Esophagus muscularis mucosa (tissue), 4 donors: ENCODE results near the gene ATP11C. TPM values are rescaled to one million over a fixed set of nuclear protein-coding genes. Genes with fewer than 3 reads are reported as not detected.

Experiments used
- DNase-seq: peaks from one replicate; pipeline ENCODE4 v3.0.0-alpha.2; 2017; ENCODE audit errors: extremely low spot score
- H3K27ac ChIP-seq, 4 donors: fragments of 200-600 bp; sonication (generic); replicated peaks in 1 of 4; 1 replicate in 3 of 4; 2 replicates in 1 of 4; pipeline ENCODE4 v1.5.1; 2016 to 2019; ENCODE audit warnings: mild to moderate bottlenecking in 1 of 4
- H3K27me3 ChIP-seq, 4 donors: fragments of 200-600 bp; sonication (generic); one replicate each; pipeline versions ENCODE4 v1.5.1 to v1.6.0; 2016 to 2019
- H3K36me3 ChIP-seq, 4 donors: fragments of 200-600 bp; sonication (generic); one replicate each; pipeline ENCODE4 v1.5.1; 2016 to 2019
- H3K4me1 ChIP-seq, 4 donors: fragments of 200-600 bp; sonication (generic); one replicate each; pipeline ENCODE4 v1.5.1; 2016 to 2019
- H3K4me3 ChIP-seq, 4 donors: fragments of 200-600 bp; sonication (generic); 1 replicate in 2 of 4; 2 replicates in 2 of 4; pipeline ENCODE4 v1.5.1; 2016 to 2019; ENCODE audit warnings: mild to moderate bottlenecking in 4 of 4, moderate library complexity in 1 of 4
- H3K9me3 ChIP-seq, 4 donors: fragments of 200-600 bp; sonication (generic); 1 replicate in 3 of 4; 2 replicates in 1 of 4; pipeline ENCODE4 v1.5.1; 2016 to 2019
- EP300 ChIP-seq: sonication (generic); formaldehyde crosslinking; IDR thresholded peaks from one replicate; pipeline ENCODE4 v1.6.1; 2017; ENCODE audit warnings: antibody characterized with exemption
- POLR2A ChIP-seq: fragments of 450-650 bp; IDR thresholded peaks from one replicate; pipeline ENCODE4 v1.6.1; 2017; ENCODE audit warnings: antibody characterized with exemption, moderate library complexity, mild to moderate bottlenecking, low read depth
- POLR2AphosphoS5 ChIP-seq, 2 donors: sonication (generic); formaldehyde crosslinking; IDR thresholded peaks; one replicate each; pipeline ENCODE4 v1.6.1; 2017; ENCODE audit warnings: antibody characterized with exemption in 2 of 2
- WGBS: methylation state at CpG from one replicate; pipeline ENCODE4 v1.1.5; 2018; 5-methylcytosine and 5-hydroxymethylcytosine counted together
- intact Hi-C: fragments of 100-400 bp; cut with DNase I; formaldehyde crosslinking; loops from one replicate; pipeline ENCODE4 v1.15.1; 2023
- total RNA-seq, 4 donors: library from RNA; depleted of rRNA; stranded (reverse); fragments of >200 nt; gene quantifications; one replicate each; pipeline versions ENCODE4 v1.1.0 to v1.2.1, GENCODE V29; 2016
- TF ChIP-seq, protein P1 (sequence below), 3 experiments: fragments of 200-600 bp in 2 of 3; fragments of 450-650 bp in 1 of 3; sonication (generic) in 2 of 3; IDR thresholded peaks; one replicate each; pipeline ENCODE4 v1.5.1; 2017 to 2019; ENCODE audit warnings: antibody characterized with exemption in 3 of 3, mild to moderate bottlenecking in 2 of 3, moderate library complexity in 1 of 3

ATP11C gene
- total RNA-seq, 4 donors from 2014 or later: 17.9 to 29.2 (median 22.4) TPM

DNA sequence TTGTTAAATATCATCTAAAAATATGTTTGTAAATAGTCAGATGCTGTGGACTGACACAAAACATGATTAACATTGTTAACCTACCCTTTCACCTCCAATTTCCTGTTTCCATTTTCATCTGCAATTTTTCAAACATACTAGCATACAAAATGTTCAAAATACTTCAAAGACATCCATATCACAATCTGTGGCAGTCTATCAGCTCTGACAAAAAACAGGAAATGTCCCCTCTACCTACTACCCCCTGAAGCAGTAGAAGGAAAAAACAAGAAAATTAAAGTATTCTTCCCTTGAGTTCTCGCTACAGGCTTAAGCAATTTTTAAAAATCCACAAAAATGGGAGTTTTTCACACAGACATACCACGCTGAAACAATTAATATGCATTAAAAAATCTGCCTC, 116.6 kb downstream of the ATP11C start:
- Histone ChIP-seq H3K4me3 (no peak overlapping the region), H3K9me3 (no peaks in the 10 kb centered on the region), H3K36me3 (peaks cover 0 to 12% (median 0%) of the 10 kb centered on the region in 4 donors), H3K27ac (no peak overlapping the region), H3K27me3 (no peaks in the 10 kb centered on the region), H3K4me1 (no peaks in the 10 kb centered on the region)
- no peak for TF ChIP-seq EP300
- TF ChIP-seq, protein P1, sequence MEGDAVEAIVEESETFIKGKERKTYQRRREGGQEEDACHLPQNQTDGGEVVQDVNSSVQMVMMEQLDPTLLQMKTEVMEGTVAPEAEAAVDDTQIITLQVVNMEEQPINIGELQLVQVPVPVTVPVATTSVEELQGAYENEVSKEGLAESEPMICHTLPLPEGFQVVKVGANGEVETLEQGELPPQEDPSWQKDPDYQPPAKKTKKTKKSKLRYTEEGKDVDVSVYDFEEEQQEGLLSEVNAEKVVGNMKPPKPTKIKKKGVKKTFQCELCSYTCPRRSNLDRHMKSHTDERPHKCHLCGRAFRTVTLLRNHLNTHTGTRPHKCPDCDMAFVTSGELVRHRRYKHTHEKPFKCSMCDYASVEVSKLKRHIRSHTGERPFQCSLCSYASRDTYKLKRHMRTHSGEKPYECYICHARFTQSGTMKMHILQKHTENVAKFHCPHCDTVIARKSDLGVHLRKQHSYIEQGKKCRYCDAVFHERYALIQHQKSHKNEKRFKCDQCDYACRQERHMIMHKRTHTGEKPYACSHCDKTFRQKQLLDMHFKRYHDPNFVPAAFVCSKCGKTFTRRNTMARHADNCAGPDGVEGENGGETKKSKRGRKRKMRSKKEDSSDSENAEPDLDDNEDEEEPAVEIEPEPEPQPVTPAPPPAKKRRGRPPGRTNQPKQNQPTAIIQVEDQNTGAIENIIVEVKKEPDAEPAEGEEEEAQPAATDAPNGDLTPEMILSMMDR (IDR thresholded peaks at IDR 0.05): no peak
- TF ChIP-seq POLR2AphosphoS5 (IDR thresholded peaks at IDR 0.05): no peak
- TF ChIP-seq POLR2A: no peak
- DNase-seq: no peak
- intact Hi-C loops: no loop called here
- 69% methylated on average over 2 of the region's 2 CpGs for WGBS

DNA sequence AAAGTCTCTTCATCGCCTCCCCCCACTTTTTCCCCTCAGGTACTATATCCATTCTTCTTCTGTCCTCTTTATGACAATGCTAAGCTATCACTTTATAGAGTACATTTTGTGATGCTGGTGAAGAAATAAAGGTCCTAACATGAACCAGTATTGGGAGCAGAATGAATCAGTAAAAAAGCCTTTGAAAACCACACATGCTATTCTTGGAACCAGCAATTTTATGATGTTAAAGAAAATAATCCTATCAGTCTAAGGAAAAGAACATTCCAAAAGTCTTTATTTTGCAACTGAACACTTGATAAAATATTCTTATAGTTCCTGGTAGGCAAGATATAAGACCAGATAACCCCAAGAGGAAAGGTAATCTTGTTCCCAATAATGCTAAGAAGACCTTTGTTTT, 117.1 kb downstream of the ATP11C start:
- intact Hi-C loops: no loop called here
- Histone ChIP-seq H3K4me3 (no peak overlapping the region), H3K27ac (no peak overlapping the region), H3K27me3 (no peaks in the 10 kb centered on the region), H3K4me1 (no peaks in the 10 kb centered on the region), H3K9me3 (no peaks in the 10 kb centered on the region), H3K36me3 (peaks cover 0 to 12% (median 0%) of the 10 kb centered on the region in 4 donors)
- WGBS: 88% methylated on average over 1 of the region's 1 CpG
- DNase-seq: no peak
- TF ChIP-seq EP300 (no peak), POLR2A (no peak), POLR2AphosphoS5 (IDR thresholded peaks at IDR 0.05) (no peak)
- TF ChIP-seq, protein P1 (IDR thresholded peaks at IDR 0.05): no peak

DNA sequence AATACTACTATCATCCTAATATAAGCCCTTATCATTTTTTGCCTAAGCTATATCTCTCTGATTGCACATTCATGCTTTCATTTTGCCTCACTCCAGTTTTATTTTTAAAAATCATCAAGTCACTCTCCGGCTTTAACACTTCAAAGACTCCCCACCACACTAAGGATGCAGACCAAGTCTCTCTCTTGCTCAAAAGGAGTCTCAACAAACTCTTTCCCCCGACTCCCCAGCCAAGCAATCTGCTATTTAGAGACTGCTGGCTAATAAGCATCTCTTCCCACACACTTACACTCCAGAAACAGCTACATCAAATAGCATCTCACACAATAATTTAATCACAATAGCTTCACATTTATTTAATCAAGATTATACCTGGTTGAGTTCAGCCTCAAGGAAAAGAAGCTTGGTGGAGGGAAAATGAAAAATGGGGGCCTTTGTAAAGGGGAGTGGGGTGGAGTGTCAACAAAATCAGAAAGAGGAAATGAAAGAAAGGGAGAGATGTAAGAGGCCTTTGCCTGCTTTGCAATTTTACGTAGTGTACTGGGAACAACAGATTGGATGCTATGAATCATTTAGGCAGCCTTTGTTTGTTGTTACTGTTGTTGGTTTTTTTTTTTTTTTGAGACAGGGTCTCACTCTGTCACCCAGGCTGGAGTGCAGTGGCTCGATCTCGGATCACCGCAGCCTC, 120.8 kb downstream of the ATP11C start:
- H3K9me3 ChIP-seq: no peaks in the 10 kb centered on the region
- H3K27me3 ChIP-seq: no peaks in the 10 kb centered on the region
- H3K4me3 ChIP-seq: no peak overlapping the region
- no peak for DNase-seq
- intact Hi-C loops: no loop called here
- H3K27ac ChIP-seq: no peak overlapping the region
- TF ChIP-seq POLR2AphosphoS5 (IDR thresholded peaks at IDR 0.05): no peak
- TF ChIP-seq POLR2A: no peak
- TF ChIP-seq EP300: no peak
- TF ChIP-seq, protein P1 (IDR thresholded peaks at IDR 0.05): no peak
- 84% methylated on average over 6 of the region's 6 CpGs for WGBS
- H3K4me1 ChIP-seq: no peaks in the 10 kb centered on the region
- H3K36me3 ChIP-seq: peaks cover 0 to 7% (median 0%) of the 10 kb centered on the region in 4 donors

DNA sequence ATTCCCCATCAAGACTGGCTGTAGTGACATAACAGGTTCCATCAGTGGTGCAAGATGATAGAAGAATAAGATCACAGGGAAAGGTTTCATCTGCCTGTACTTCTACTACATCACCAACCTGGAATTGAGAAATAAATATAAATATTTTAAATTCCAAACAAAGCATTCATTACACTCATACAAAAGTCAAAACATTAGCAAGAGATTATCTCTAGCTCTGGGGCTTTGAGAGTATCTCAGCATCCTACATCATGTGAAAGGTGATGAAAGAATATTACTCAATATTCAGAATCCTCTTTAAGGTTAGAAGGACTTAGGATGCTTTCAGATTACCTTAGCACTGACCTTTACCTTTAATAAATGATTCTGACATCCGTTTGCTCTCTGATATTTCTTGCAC, 128.4 kb downstream of the ATP11C start:
- no peak overlapping the region for H3K4me3 ChIP-seq
- H3K9me3 ChIP-seq: no peaks in the 10 kb centered on the region
- no peak overlapping the region for H3K27ac ChIP-seq
- TF ChIP-seq EP300: no peak
- TF ChIP-seq, protein P1 (IDR thresholded peaks at IDR 0.05): no peak
- WGBS: 74% methylated on average over 1 of the region's 1 CpG
- H3K36me3 ChIP-seq: peaks cover 0 to 17% (median 0%) of the 10 kb centered on the region in 4 donors
- no peak for DNase-seq
- H3K4me1 ChIP-seq: no peaks in the 10 kb centered on the region
- intact Hi-C loops: no loop called here
- no peaks in the 10 kb centered on the region for H3K27me3 ChIP-seq

DNA sequence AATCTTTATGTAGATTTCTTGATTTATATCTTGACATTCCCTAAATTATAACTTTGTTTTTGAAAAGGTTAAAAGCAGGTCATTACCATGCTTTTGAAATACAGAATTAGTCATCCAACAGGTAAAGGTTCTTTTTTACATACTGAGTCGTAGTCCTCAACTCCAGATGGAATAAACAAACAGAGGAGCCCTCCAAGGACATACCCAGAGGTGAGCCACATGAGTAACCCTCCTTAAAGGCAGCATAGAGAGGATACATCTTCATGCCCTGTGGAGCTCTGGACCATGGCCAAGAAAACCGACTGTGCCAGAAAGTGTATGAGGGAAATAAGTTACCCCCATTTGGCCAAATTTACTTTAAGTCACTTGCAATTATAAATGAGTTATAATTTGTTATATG, 129.6 kb downstream of the ATP11C start:
- Histone ChIP-seq H3K27ac (no peak overlapping the region), H3K4me1 (no peaks in the 10 kb centered on the region), H3K36me3 (peaks cover 0 to 17% (median 0%) of the 10 kb centered on the region in 4 donors), H3K9me3 (no peaks in the 10 kb centered on the region), H3K4me3 (no peak overlapping the region), H3K27me3 (no peaks in the 10 kb centered on the region)
- 64% methylated on average over 2 of the region's 2 CpGs for WGBS
- no peak for TF ChIP-seq POLR2AphosphoS5 (IDR thresholded peaks at IDR 0.05)
- no peak for TF ChIP-seq EP300
- TF ChIP-seq, protein P1 (IDR thresholded peaks at IDR 0.05): no peak
- no peak for DNase-seq
- intact Hi-C loops: no loop called here
